Iris pigment epithelial cell (primary cell): ENCODE results near the gene AUTS2.
A peak's percentile ranks its signal among the peaks of the same experiment; 100 is the strongest.

Experiments used
- DNase-seq: peaks from one replicate; pipeline ENCODE4 v3.0.0-alpha.2; 2011; ENCODE audit warnings: low read depth

The AUTS2 gene

GRCh38 chr7:69896121-69896520 is 297.8 kb downstream of the AUTS2 start:
- no peak for DNase-seq

GRCh38 chr7:69898189-69898588 is 299.9 kb downstream of the AUTS2 start:
- DNase-seq: no peak

GRCh38 chr7:69903410-69903809 is 305.1 kb downstream of the AUTS2 start:
- no peak for DNase-seq

- DNase-seq: no peak
These were observed 308.2 kb downstream of the AUTS2 start for GRCh38 chr7:69906283-69906995.

GRCh38 chr7:69907720-69908119 is 309.4 kb downstream of the AUTS2 start:
- DNase-seq: no peak

GRCh38 chr7:69908454-69908853 is 310.2 kb downstream of the AUTS2 start:
- DNase-seq: no peak

- DNase-seq: no peak
These were observed 311.9 kb downstream of the AUTS2 start for GRCh38 chr7:69910150-69910549.

GRCh38 chr7:69911337-69911736 is 313.1 kb downstream of the AUTS2 start:
- no peak for DNase-seq

GRCh38 chr7:69912141-69912540 is 313.9 kb downstream of the AUTS2 start:
- no peak for DNase-seq

- DNase-seq: no peak
These were observed 314.6 kb downstream of the AUTS2 start for GRCh38 chr7:69912846-69913245.

- DNase-seq: no peak
These were observed 321.3 kb downstream of the AUTS2 start for GRCh38 chr7:69919426-69920111.

- DNase-seq: no peak
These were observed 322.5 kb downstream of the AUTS2 start for GRCh38 chr7:69920797-69921196.

GRCh38 chr7:69922026-69922803 is 323.9 kb downstream of the AUTS2 start:
- no peak for DNase-seq

GRCh38 chr7:69927461-69927860 is 329.2 kb downstream of the AUTS2 start:
- DNase-seq: no peak

GRCh38 chr7:69928621-69929020 is 330.3 kb downstream of the AUTS2 start:
- no peak for DNase-seq

GRCh38 chr7:69929622-69930021 is 331.3 kb downstream of the AUTS2 start:
- no peak for DNase-seq

- peak; percentile 8 for DNase-seq
These were observed 333.9 kb downstream of the AUTS2 start for GRCh38 chr7:69932034-69932628.

- no peak for DNase-seq
These were observed 336.0 kb downstream of the AUTS2 start for GRCh38 chr7:69934144-69934903.

- no peak for DNase-seq
These were observed 336.8 kb downstream of the AUTS2 start for GRCh38 chr7:69935107-69935506.

GRCh38 chr7:69937097-69937496 is 338.8 kb downstream of the AUTS2 start:
- no peak for DNase-seq

GRCh38 chr7:69939317-69939716 is 341.0 kb downstream of the AUTS2 start:
- DNase-seq: no peak
